B cell (primary cell): ENCODE measurements around the gene EXD1. TPM values are rescaled to one million over a fixed set of nuclear protein-coding genes. Genes with fewer than 3 reads are reported as not detected.

Experiments used
- ATAC-seq: fragments of 200-7000 bp; cut with Tn5 transposase; one replicate; pipeline ENCODE4 v1.10.0; 2021; ENCODE audit warnings: low read depth, mild to moderate bottlenecking, moderate number of reproducible peaks, moderate library complexity
- CTCF ChIA-PET: fragments of 350-600 bp; sonication (Branson Sonifier 250); formaldehyde crosslinking; loops from one replicate; lab custom pipeline; 2021; ENCODE audit warnings: antibody characterized with exemption, inconsistent platforms; lab: Charles Lee
- POLR2A ChIA-PET: fragments of 350-600 bp; sonication (Branson Sonifier 250); formaldehyde crosslinking; loops from one replicate; lab custom pipeline; 2021; ENCODE audit warnings: antibody characterized with exemption; lab: Charles Lee
- DNase-seq: peaks from one replicate; pipeline ENCODE4 v3.0.0; 2013
- H2AFZ ChIP-seq: 2 replicates; pipeline ENCODE4 v1.6.1; 2012; ENCODE audit warnings: mild to moderate bottlenecking, low read depth, low read length; ENCODE audit not compliant: insufficient read depth, poor library complexity, severe bottlenecking
- H3K27ac ChIP-seq, 2 donors: 1 replicate in 1 of 2; 2 replicates in 1 of 2; pipeline ENCODE4 v1.5.1; 2012 to 2013; ENCODE audit warnings: low read length in 2 of 2, mild to moderate bottlenecking in 2 of 2, moderate library complexity in 1 of 2
- H3K27me3 ChIP-seq, 4 experiments: fragments of 200-600 bp in 1 of 4; sonication (generic) in 1 of 4; replicated peaks in 1 of 4; 1 replicate in 2 of 4; 2 replicates in 2 of 4; pipeline versions ENCODE4 v1.6.1 to v1.7.0; 2013 to 2016; ENCODE audit warnings: low read length in 3 of 4, mild to moderate bottlenecking in 2 of 4, mixed read lengths in 1 of 4, moderate library complexity in 1 of 4; ENCODE audit not compliant: insufficient read depth in 4 of 4, control insufficient read depth in 3 of 4; ENCODE audit errors: control extremely low read depth in 1 of 4
- H3K36me3 ChIP-seq, 2 experiments: replicated peaks in 1 of 2; 1 replicate in 1 of 2; 2 replicates in 1 of 2; pipeline versions ENCODE4 v1.6.1 to v1.7.1; 2013; ENCODE audit warnings: low read length in 1 of 2; ENCODE audit not compliant: insufficient read depth in 2 of 2, control insufficient read depth in 1 of 2; ENCODE audit errors: control extremely low read depth in 1 of 2, extremely low read depth in 1 of 2
- H3K4me1 ChIP-seq, 2 donors: fragments of 200-600 bp in 1 of 2; sonication (generic) in 1 of 2; 1 replicate in 1 of 2; 2 replicates in 1 of 2; pipeline versions ENCODE4 v1.5.1 to v1.6.1; 2013 to 2017; ENCODE audit warnings: low read length in 2 of 2; ENCODE audit not compliant: control insufficient read depth in 2 of 2, insufficient read depth in 2 of 2
- H3K4me2 ChIP-seq: replicated peaks from 2 replicates; pipeline ENCODE3; 2012; ENCODE audit warnings: mild to moderate bottlenecking, low read depth, low read length; ENCODE audit not compliant: poor library complexity, severe bottlenecking
- H3K4me3 ChIP-seq, 5 experiments: fragments of 200-600 bp in 1 of 5; sonication (generic) in 1 of 5; 1 replicate in 3 of 5; 2 replicates in 2 of 5; pipeline versions ENCODE4 v1.5.1 to v1.7.0; 2011 to 2016; ENCODE audit warnings: low read length in 4 of 5, mild to moderate bottlenecking in 4 of 5, low read depth in 2 of 5, control low read depth in 1 of 5, moderate library complexity in 1 of 5; ENCODE audit not compliant: insufficient read depth in 1 of 5; ENCODE audit errors: control extremely low read depth in 1 of 5, extremely low read depth in 1 of 5
- H3K79me2 ChIP-seq: fragments of 200-600 bp; sonication (generic); one replicate; pipeline ENCODE4 v1.6.0; 2016; ENCODE audit warnings: low read length; ENCODE audit not compliant: control insufficient read depth, insufficient read depth
- H3K9ac ChIP-seq: fragments of 200-600 bp; sonication (generic); 2 replicates; pipeline ENCODE4 v1.6.1; 2017; ENCODE audit warnings: mild to moderate bottlenecking, low read length, moderate library complexity
- H3K9me3 ChIP-seq, 3 donors: one replicate each; pipeline versions ENCODE4 v1.6.1 to v1.7.1; 2013; ENCODE audit warnings: low read length in 2 of 3; ENCODE audit not compliant: control insufficient read depth in 2 of 3, insufficient read depth in 1 of 3; ENCODE audit errors: control extremely low read depth in 1 of 3
- H4K20me1 ChIP-seq: 2 replicates; pipeline ENCODE4 v1.6.0; 2012; ENCODE audit warnings: mild to moderate bottlenecking, low read length; ENCODE audit not compliant: insufficient read depth, control insufficient read depth, poor library complexity, severe bottlenecking
- H3K27ac Mint-ChIP-seq: one replicate; pipeline ENCODE4 v1.8.0; 2021; ENCODE audit warnings: mixed read lengths
- H3K27me3 Mint-ChIP-seq: one replicate; pipeline ENCODE4 v1.8.0; 2021; ENCODE audit warnings: mixed read lengths
- H3K4me1 Mint-ChIP-seq: one replicate; pipeline ENCODE4 v1.8.0; 2021; ENCODE audit warnings: mixed read lengths
- H3K4me3 Mint-ChIP-seq: one replicate; pipeline ENCODE4 v1.8.0; 2021; ENCODE audit warnings: mixed read lengths
- H3K9me3 Mint-ChIP-seq: one replicate; pipeline ENCODE4 v1.8.0; 2022; ENCODE audit warnings: mixed read lengths; ENCODE audit not compliant: insufficient read depth
- CTCF ChIP-seq: fragments of 200-600 bp; IDR thresholded peaks from one replicate; pipeline ENCODE4 v1.8.0; 2022; ENCODE audit warnings: antibody characterized with exemption, mild to moderate bottlenecking
- EZH2 ChIP-seq: IDR thresholded peaks from 2 replicates; pipeline ENCODE4 v1.6.1; 2012; ENCODE audit warnings: borderline replicate concordance, low read depth, mild to moderate bottlenecking, moderate library complexity, low read length; ENCODE audit not compliant: insufficient read depth, poor library complexity, severe bottlenecking
- WGBS: methylation state at CpG from one replicate; pipeline ENCODE4 v1.1.5; 2013; ENCODE audit warnings: missing lambda C conversion rate; ENCODE audit not compliant: insufficient coverage; 5-methylcytosine and 5-hydroxymethylcytosine counted together
- intact Hi-C: fragments of 100-400 bp; cut with micrococcal nuclease; formaldehyde crosslinking; loops from one replicate; pipeline ENCODE4 v1.10.0; 2022
- polyA plus RNA-seq: library from polyadenylated mRNA; depleted of rRNA; stranded (reverse); fragments of >200 nt; gene quantifications from 2 replicates; pipeline ENCODE4 v1.2.3, GENCODE V29; 2012
- total RNA-seq, 2 donors: library from RNA; stranded (reverse); fragments of 120-200 nt in 1 of 2; gene quantifications; 1 replicate in 1 of 2; 2 replicates in 1 of 2; pipeline versions ENCODE4 v1.2.3 to v1.2.4, GENCODE V29; 2013 to 2022

EXD1 gene
- total and polyA plus RNA-seq, 2 donors (not counting 1 experiment from before 2014, with no cell fraction given), result not detected

GRCh38 chr15:41153733-41154132 is 76.8 kb downstream of the EXD1 start:
- Histone ChIP-seq H2AFZ (no peak overlapping the region), H3K9ac (no peak overlapping the region), H3K27me3 (no peaks in the 10 kb centered on the region), H3K27ac (no peak overlapping the region), H3K4me2 (no peak overlapping the region), H4K20me1 (no peaks in the 10 kb centered on the region), H3K9me3 (peaks cover 0 to 5% (median 0%) of the 10 kb centered on the region in 3 donors), H3K4me1 (no peaks in the 10 kb centered on the region), H3K36me3 (no peaks in the 10 kb centered on the region), H3K4me3 (no peak overlapping the region), H3K79me2 (no peaks in the 10 kb centered on the region)
- H3K4me1 Mint-ChIP-seq, result no peaks in the 10 kb centered on the region
- no peak overlapping the region for H3K4me3 Mint-ChIP-seq
- WGBS, result 92% methylated on average over 4 of the region's 5 CpGs
- H3K27ac Mint-ChIP-seq, result no peak overlapping the region
- no peak for DNase-seq
- no peaks in the 10 kb centered on the region for H3K9me3 Mint-ChIP-seq
- TF ChIP-seq EZH2 (no peak), CTCF (no peak)
- no peaks in the 10 kb centered on the region for H3K27me3 Mint-ChIP-seq
- POLR2A ChIA-PET, result no interaction called here
- CTCF ChIA-PET, result no interaction called here
- intact Hi-C loops, result no loop called here
- ATAC-seq, result no peak

- Histone ChIP-seq H3K27ac (no peak overlapping the region), H3K9me3 (peaks cover 0 to 5% (median 0%) of the 10 kb centered on the region in 3 donors), H3K79me2 (no peaks in the 10 kb centered on the region), H3K4me1 (no peaks in the 10 kb centered on the region), H4K20me1 (no peaks in the 10 kb centered on the region), H3K9ac (no peak overlapping the region), H3K36me3 (no peaks in the 10 kb centered on the region), H3K27me3 (no peaks in the 10 kb centered on the region), H3K4me2 (no peak overlapping the region), H3K4me3 (no peak overlapping the region), H2AFZ (no peak overlapping the region)
- ChIA-PET CTCF (interaction anchor here (0.6 kb wide), 1 partner anchor 8 kb away, joined by 3 read pairs; no protein-coding TSS in a partner anchor), POLR2A (no interaction called here)
- intact Hi-C loops, result no loop called here
- TF ChIP-seq EZH2 (no peak), CTCF (no peak)
- ATAC-seq (no peak), DNase-seq (no peak)
- no peaks in the 10 kb centered on the region for H3K4me1 Mint-ChIP-seq
- no peaks in the 10 kb centered on the region for H3K27me3 Mint-ChIP-seq
- H3K27ac Mint-ChIP-seq, result no peak overlapping the region
- 98% methylated on average over 30 of the region's 37 CpGs for WGBS
- H3K4me3 Mint-ChIP-seq, result no peak overlapping the region
- no peaks in the 10 kb centered on the region for H3K9me3 Mint-ChIP-seq
These were observed 79.0 kb downstream of the EXD1 start for GRCh38 chr15:41151451-41152005.
